GM12891 (cell line): ENCODE data around the gene ZNF330.

Experiments used
- PAX5 ChIP-seq: IDR thresholded peaks from 2 replicates; pipeline ENCODE4 v1.6.1; 2011; ENCODE audit warnings: low read length, moderate library complexity, mild to moderate bottlenecking; ENCODE audit not compliant: insufficient read depth, severe bottlenecking
- POLR2A ChIP-seq: IDR thresholded peaks from 2 replicates; pipeline ENCODE4 v1.6.1; 2011; ENCODE audit warnings: low read depth, low read length, control low read depth
- POLR2AphosphoS5 ChIP-seq: IDR thresholded peaks from 2 replicates; pipeline ENCODE4 v1.6.1; 2011; ENCODE audit warnings: low read depth, low read length, control low read depth
- POU2F2 ChIP-seq: IDR thresholded peaks from 2 replicates; pipeline ENCODE4 v1.6.1; 2011; ENCODE audit warnings: low read depth, mild to moderate bottlenecking, control low read depth, low read length, moderate library complexity
- SPI1 ChIP-seq: IDR thresholded peaks from 2 replicates; pipeline ENCODE4 v1.6.1; 2011; ENCODE audit warnings: low read depth, low read length, control low read depth
- TAF1 ChIP-seq: IDR thresholded peaks from 2 replicates; pipeline ENCODE4 v1.6.1; 2011; ENCODE audit warnings: low read depth, low read length, control low read depth

GRCh38 chr4:141275834-141276233 is 55.1 kb downstream of the ZNF330 start:
- TF ChIP-seq POLR2AphosphoS5 (no peak), TAF1 (no peak), SPI1 (no peak), POLR2A (no peak), POU2F2 (no peak), PAX5 (no peak)
